ENCODE data around the gene CDC73. TPM values are rescaled to one million over a fixed set of nuclear protein-coding genes. Genes with fewer than 3 reads are reported as not detected.
A peak's percentile ranks its signal among the peaks of the same experiment; 100 is the strongest.

Gene CDC73
- total RNA-seq, 1 experiment from 2014 or later: 62.5 TPM

- Histone ChIP-seq H2AFZ (ENCODE audit: low read length) (no peak overlapping the region), H3K9ac (ENCODE audit: extremely low read depth, insufficient read length, low read length) (no peak overlapping the region), H3K79me2 (ENCODE audit: insufficient read depth, low read length) (no peaks in the 10 kb centered on the region), H3T11ph (ENCODE audit: low read length) (no peak overlapping the region), H3K27me3 (ENCODE audit: insufficient read depth, low read length) (no peaks in the 10 kb centered on the region), H3K14ac (ENCODE audit: insufficient read depth, low read length) (no peak overlapping the region), H2AK5ac (ENCODE audit: insufficient read length, low read length) (no peak overlapping the region), H4K8ac (replicated peaks; ENCODE audit: insufficient read length, low read depth, low read length) (no peak overlapping the region), H3K23me2 (ENCODE audit: insufficient read length, low read depth, low read length, poor library complexity, severe bottlenecking) (no peaks in the 10 kb centered on the region), H3K18ac (ENCODE audit: insufficient read length, low read depth, low read length) (no peak overlapping the region), H3K4ac (ENCODE audit: low read depth, low read length) (no peak overlapping the region), H3K27ac (ENCODE audit: insufficient read length, low read depth, low read length) (no peak overlapping the region), H3K56ac (ENCODE audit: insufficient read length, low read depth, low read length) (no peak overlapping the region), H3K79me1 (ENCODE audit: insufficient read depth, low read depth, low read length, poor library complexity, severe bottlenecking) (no peaks in the 10 kb centered on the region), H2BK15ac (ENCODE audit: low read depth, low read length) (no peak overlapping the region), H3K23ac (ENCODE audit: insufficient read length, low read depth, low read length) (no peak overlapping the region), H4K5ac (ENCODE audit: insufficient read length, low read depth, low read length) (no peak overlapping the region), H3K4me2 (ENCODE audit: insufficient read depth, insufficient read length, low read length) (no peak overlapping the region), H2BK5ac (ENCODE audit: insufficient read length, low read length) (no peak overlapping the region), H3K9me3 (ENCODE audit: control insufficient read depth, low read depth, low read length) (no peaks in the 10 kb centered on the region), H2BK12ac (ENCODE audit: insufficient read length, low read depth, low read length) (no peak overlapping the region), H3K4me1 (ENCODE audit: insufficient read depth, low read length) (no peaks in the 10 kb centered on the region), H2BK120ac (ENCODE audit: low read depth, low read length, poor library complexity, severe bottlenecking) (no peak overlapping the region), H4K91ac (ENCODE audit: insufficient read length, low read depth, low read length) (no peak overlapping the region), H2BK20ac (ENCODE audit: low read depth, low read length, poor library complexity, severe bottlenecking) (no peak overlapping the region), H4K20me1 (ENCODE audit: control insufficient read depth, insufficient read depth, insufficient read length) (no peaks in the 10 kb centered on the region)
- Mint-ChIP-seq H3K27me3 (ENCODE audit: low read depth) (no peaks in the 10 kb centered on the region), H3K4me3 (no peak overlapping the region), H3K4me1 (peaks cover 4% of the 10 kb centered on the region in 2 experiments; a peak in 3 of 4 replicates), H3K36me3 (ENCODE audit: insufficient read depth in 1 of 3, low read depth in 3 of 3) (peaks cover 11 to 54% (median 53%) of the 10 kb centered on the region in 3 experiments; a peak in 6 of 7 replicates), H3K9me3 (no peaks in the 10 kb centered on the region), H3K27ac (peak overlapping the region in 2 of 3 experiments; percentile 7 to 84; a peak in 2 of 7 replicates)
- no peak for TF ChIP-seq CTCF (conservative IDR thresholded peaks at IDR 0.05)
- WGBS (ENCODE audit: extremely low coverage, insufficient read length, low lambda C conversion rate): no CpG with 5 or more reads among the region's 6 CpGs
- DNase-seq: no peak
Observed at GRCh38 chr1:193083365-193084088, 38.3 kb upstream of the CDC73 start.

Data from H9 (cell line).